HG02623 (cell line): ENCODE measurements around the gene PRLR.
"Not testable (repeated sequence)": the region's sequence is repeated elsewhere in the genome, so short reads cannot be mapped to it uniquely, and the experiment has no call there.

Source experiments
- ATAC-seq: cut with Tn5 transposase; IDR thresholded peaks from one replicate; pipeline ENCODE4 v1.9.1; 2021; ENCODE audit warnings: moderate library complexity; ENCODE audit not compliant: unreplicated experiment

The PRLR gene

GRCh38 chr5:35198075-35198474, 32.2 kb downstream of the PRLR start:
- no peak for ATAC-seq

- ATAC-seq, result no peak
Measured at GRCh38 chr5:35197351-35197750, 32.9 kb downstream of the PRLR start.

- no peak for ATAC-seq
Measured at GRCh38 chr5:35195472-35195852, 34.8 kb downstream of the PRLR start.

GRCh38 chr5:35194635-35195471, 35.4 kb downstream of the PRLR start:
- peak; percentile 98 for ATAC-seq

- ATAC-seq, result no peak
Measured at GRCh38 chr5:35192506-35192905, 37.8 kb downstream of the PRLR start.

GRCh38 chr5:35189801-35190200, 40.5 kb downstream of the PRLR start:
- not testable (repeated sequence) for ATAC-seq

GRCh38 chr5:35188031-35188457, 42.2 kb downstream of the PRLR start:
- no peak for ATAC-seq

- ATAC-seq, result not testable (repeated sequence)
Measured at GRCh38 chr5:35187621-35188020, 42.7 kb downstream of the PRLR start.

- ATAC-seq, result no peak
Measured at GRCh38 chr5:35186749-35187148, 43.5 kb downstream of the PRLR start.

- ATAC-seq, result no peak
Measured at GRCh38 chr5:35185518-35185917, 44.8 kb downstream of the PRLR start.

GRCh38 chr5:35183556-35183955, 46.7 kb downstream of the PRLR start:
- ATAC-seq, result no peak

- no peak for ATAC-seq
Measured at GRCh38 chr5:35182910-35183535, 47.3 kb downstream of the PRLR start.

- ATAC-seq, result no peak
Measured at GRCh38 chr5:35182486-35182885, 47.8 kb downstream of the PRLR start.

- no peak for ATAC-seq
Measured at GRCh38 chr5:35180046-35180445, 50.2 kb downstream of the PRLR start.

GRCh38 chr5:35177783-35178182, 52.5 kb downstream of the PRLR start:
- ATAC-seq, result no peak

- ATAC-seq, result no peak
Measured at GRCh38 chr5:35172533-35172932, 57.8 kb downstream of the PRLR start.

GRCh38 chr5:35171991-35172390, 58.3 kb downstream of the PRLR start:
- ATAC-seq, result no peak

GRCh38 chr5:35171078-35171477, 59.2 kb downstream of the PRLR start:
- no peak for ATAC-seq

- ATAC-seq, result no peak
Measured at GRCh38 chr5:35166043-35166442, 64.2 kb downstream of the PRLR start.

- ATAC-seq, result no peak
Measured at GRCh38 chr5:35164860-35165542, 65.3 kb downstream of the PRLR start.

- ATAC-seq, result no peak
Measured at GRCh38 chr5:35163710-35164033, 66.6 kb downstream of the PRLR start.
